Caco-2 (cell line): Measurements from ENCODE around the gene CX3CL1. TPM values are rescaled to one million over a fixed set of nuclear protein-coding genes. Genes with fewer than 3 reads are reported as not detected.

Experiments used
- BruUV-seq: library from RNA; stranded (reverse); fragments of 400-500 nt; replicated peaks from 2 replicates; lab custom pipeline; 2021; lab: Mats Ljungman, UMichigan
- CTCF ChIA-PET: fragments of 300-600 bp; sonication (Branson Sonifier 250); formaldehyde crosslinking; loops from one replicate; lab custom pipeline; 2022; ENCODE audit warnings: antibody characterized with exemption; lab: Charles Lee
- POLR2A ChIA-PET: fragments of 300-600 bp; sonication (Branson Sonifier 250); formaldehyde crosslinking; loops from one replicate; lab custom pipeline; 2022; ENCODE audit warnings: antibody characterized with exemption; lab: Charles Lee
- DNase-seq, 2 experiments: peaks; one replicate each; pipeline versions ENCODE4 v3.0.0 to v3.0.0-alpha.2; 2020 to 2022
- H3K27me3 ChIP-seq: replicated peaks from 2 replicates; pipeline ENCODE4 v1.6.0; 2011; ENCODE audit warnings: low read length; ENCODE audit not compliant: control insufficient read depth, insufficient read depth
- H3K36me3 ChIP-seq: 2 replicates; pipeline ENCODE4 v1.5.1; 2011; ENCODE audit warnings: low read length; ENCODE audit not compliant: control insufficient read depth, insufficient read depth
- H3K4me1 ChIP-seq: fragments of 250-450 bp; sonication (Bioruptor Pico); 2 replicates; pipeline ENCODE4 v1.5.1; 2020; ENCODE audit warnings: mild to moderate bottlenecking
- H3K4me3 ChIP-seq: 2 replicates; pipeline ENCODE4 v1.5.1; 2011; ENCODE audit warnings: low read depth, mild to moderate bottlenecking, control low read depth, low read length
- H3K9me3 ChIP-seq: fragments of 250-450 bp; sonication (Bioruptor Pico); 2 replicates; pipeline ENCODE4 v1.5.1; 2020; ENCODE audit warnings: mild to moderate bottlenecking, moderate library complexity
- H3K27ac Mint-ChIP-seq: one replicate; pipeline ENCODE4 v1.8.0; 2022; ENCODE audit warnings: mixed read lengths; ENCODE audit not compliant: unreplicated experiment
- H3K27me3 Mint-ChIP-seq: one replicate; pipeline ENCODE4 v1.8.0; 2022; ENCODE audit warnings: mixed read lengths; ENCODE audit not compliant: insufficient read depth, unreplicated experiment
- H3K36me3 Mint-ChIP-seq: one replicate; pipeline ENCODE4 v1.8.0; 2022; ENCODE audit warnings: mild to moderate bottlenecking, mixed read lengths; ENCODE audit not compliant: insufficient read depth, unreplicated experiment
- H3K4me1 Mint-ChIP-seq: one replicate; pipeline ENCODE4 v1.8.0; 2022; ENCODE audit warnings: low read depth, mixed read lengths; ENCODE audit not compliant: unreplicated experiment
- H3K4me3 Mint-ChIP-seq: one replicate; pipeline ENCODE4 v1.8.0; 2022; ENCODE audit warnings: mild to moderate bottlenecking, moderate library complexity, mixed read lengths; ENCODE audit not compliant: unreplicated experiment
- H3K9me3 Mint-ChIP-seq: one replicate; pipeline ENCODE4 v1.8.0; 2022; ENCODE audit warnings: mixed read lengths; ENCODE audit not compliant: unreplicated experiment
- CTCF ChIP-seq, 2 experiments: fragments of 200-600 bp in 1 of 2; IDR thresholded peaks; 1 replicate in 1 of 2; 2 replicates in 1 of 2; pipeline versions ENCODE4 v1.5.1 to v1.8.0; 2011 to 2022; ENCODE audit warnings: antibody characterized with exemption in 1 of 2, control low read depth in 1 of 2, inconsistent platforms in 1 of 2, low read depth in 1 of 2, low read length in 1 of 2, mild to moderate bottlenecking in 1 of 2, moderate library complexity in 1 of 2; ENCODE audit not compliant: insufficient read depth in 1 of 2, severe bottlenecking in 1 of 2, unreplicated experiment in 1 of 2
- intact Hi-C: fragments of 100-400 bp; cut with micrococcal nuclease; formaldehyde crosslinking; loops from one replicate; pipeline ENCODE4 v1.10.0; 2022; ENCODE audit not compliant: unreplicated experiment
- total RNA-seq: library from RNA; stranded (reverse); gene quantifications from 2 replicates; pipeline ENCODE4 v1.2.3, GENCODE V29; 2022

The CX3CL1 gene
- total RNA-seq, 1 experiment from 2014 or later = not detected

DNA sequence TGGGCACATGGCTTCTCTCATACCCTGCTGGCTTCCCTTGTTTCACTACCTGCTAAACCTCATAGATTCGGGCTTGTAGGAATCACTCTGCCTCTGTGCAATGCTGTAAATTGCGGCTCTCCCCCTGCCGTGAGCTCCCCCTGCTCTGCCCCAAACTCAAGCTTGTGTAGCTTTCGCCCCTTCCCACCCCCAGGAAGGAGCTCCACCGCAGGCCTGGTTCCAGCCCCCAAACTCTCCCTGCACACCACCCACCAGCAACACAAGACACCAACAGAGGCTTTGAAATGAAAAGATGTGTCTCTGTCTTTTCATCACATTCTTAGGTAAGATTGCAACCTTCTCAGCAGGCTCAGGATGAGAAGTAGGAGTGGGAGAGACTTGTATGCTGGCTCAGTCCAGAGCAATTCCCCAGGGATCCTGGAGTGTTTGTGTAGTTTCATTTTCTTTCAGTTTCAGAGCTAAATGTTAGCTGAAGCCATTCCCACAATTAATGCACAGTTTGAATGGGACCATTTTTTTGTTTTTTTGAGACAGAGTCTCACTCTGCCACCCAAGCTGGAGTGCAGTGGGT, 14.2 kb downstream of the CX3CL1 start:
- no peaks in the 10 kb centered on the region for H3K9me3 ChIP-seq
- DNase-seq = no peak
- BruUV-seq = no TSS peak
- no peak for TF ChIP-seq CTCF (IDR thresholded peaks at IDR 0.05; ENCODE audit: insufficient read depth in 1 of 2, low read depth in 1 of 2, low read length in 1 of 2, severe bottlenecking in 1 of 2, unreplicated experiment in 1 of 2)
- H3K36me3 ChIP-seq = no peaks in the 10 kb centered on the region
- H3K4me1 ChIP-seq = peaks cover 20% of the 10 kb centered on the region
- CTCF ChIA-PET = no interaction called here
- intact Hi-C loops = no loop called here
- H3K27me3 ChIP-seq = no peaks in the 10 kb centered on the region
- POLR2A ChIA-PET = interaction anchor here (0.6 kb wide), 1 partner anchor 82 kb away, joined by 3 read pairs; no protein-coding TSS in a partner anchor
- Mint-ChIP-seq H3K4me3 (no peak overlapping the region), H3K4me1 (peaks cover 25% of the 10 kb centered on the region), H3K27ac (no peak overlapping the region), H3K36me3 (no peaks in the 10 kb centered on the region), H3K27me3 (no peaks in the 10 kb centered on the region), H3K9me3 (no peaks in the 10 kb centered on the region)
- no peak overlapping the region for H3K4me3 ChIP-seq

- no peaks in the 10 kb centered on the region for H3K9me3 Mint-ChIP-seq
- Histone ChIP-seq H3K36me3 (no peaks in the 10 kb centered on the region), H3K4me3 (no peak overlapping the region), H3K4me1 (peaks cover 20% of the 10 kb centered on the region), H3K9me3 (no peaks in the 10 kb centered on the region), H3K27me3 (no peaks in the 10 kb centered on the region)
- ChIA-PET POLR2A (no interaction called here), CTCF (no interaction called here)
- H3K4me1 Mint-ChIP-seq = peaks cover 25% of the 10 kb centered on the region
- intact Hi-C loops = no loop called here
- H3K4me3 Mint-ChIP-seq = no peak overlapping the region
- DNase-seq = no peak
- H3K27ac Mint-ChIP-seq = no peak overlapping the region
- H3K36me3 Mint-ChIP-seq = no peaks in the 10 kb centered on the region
- no TSS peak for BruUV-seq
- TF ChIP-seq CTCF (IDR thresholded peaks at IDR 0.05; ENCODE audit: insufficient read depth in 1 of 2, low read depth in 1 of 2, low read length in 1 of 2, severe bottlenecking in 1 of 2, unreplicated experiment in 1 of 2) = no peak
- no peaks in the 10 kb centered on the region for H3K27me3 Mint-ChIP-seq
Measured at GRCh38 chr16:57387598-57388354, 15.5 kb downstream of the CX3CL1 start.

- no peak overlapping the region for H3K4me3 Mint-ChIP-seq
Measured at GRCh38 chr16:57388359-57389086, 16.2 kb downstream of the CX3CL1 start.

More at GRCh38 chr16:57388359-57389086, 16.2 kb downstream of the CX3CL1 start:
- H3K4me1 ChIP-seq = peaks cover 20% of the 10 kb centered on the region
- POLR2A ChIA-PET = no interaction called here
- no peak overlapping the region for H3K27ac Mint-ChIP-seq
- no peaks in the 10 kb centered on the region for H3K9me3 Mint-ChIP-seq
- intact Hi-C loops = no loop called here
- BruUV-seq = no TSS peak
- H3K27me3 ChIP-seq = no peaks in the 10 kb centered on the region
- no peak for DNase-seq
- CTCF ChIA-PET = no interaction called here
- no peak for TF ChIP-seq CTCF (IDR thresholded peaks at IDR 0.05; ENCODE audit: insufficient read depth in 1 of 2, low read depth in 1 of 2, low read length in 1 of 2, severe bottlenecking in 1 of 2, unreplicated experiment in 1 of 2)
- H3K27me3 Mint-ChIP-seq = no peaks in the 10 kb centered on the region
- no peaks in the 10 kb centered on the region for H3K36me3 Mint-ChIP-seq
- peaks cover 25% of the 10 kb centered on the region for H3K4me1 Mint-ChIP-seq
- H3K4me3 ChIP-seq = no peak overlapping the region
- no peaks in the 10 kb centered on the region for H3K36me3 ChIP-seq
- no peaks in the 10 kb centered on the region for H3K9me3 ChIP-seq
